GM23338 (cell line): ENCODE results near the gene CPSF4. TPM values are rescaled to one million over a fixed set of nuclear protein-coding genes. Genes with fewer than 3 reads are reported as not detected.

Source experiments
- ATAC-seq: fragments of 200-7000 bp; cut with Tn5 transposase; 3 replicates; pipeline ENCODE4 v1.9.1; 2020
- DNase-seq: peaks from one replicate; pipeline ENCODE4 v3.0.0-alpha.2; 2015; ENCODE audit warnings: low spot score
- H2AFZ ChIP-seq: fragments of 200-600 bp; sonication (generic); 2 replicates; pipeline ENCODE4 v1.8.0; 2016; ENCODE audit warnings: antibody characterized with exemption, mild to moderate bottlenecking, moderate library complexity
- H3F3A ChIP-seq: fragments of 200-600 bp; sonication (generic); replicated peaks from 2 replicates; pipeline ENCODE4 v1.8.0; 2017; ENCODE audit warnings: antibody characterized with exemption, mixed run types, low read depth
- H3K27ac ChIP-seq: fragments of 200-600 bp; sonication (generic); 2 replicates; pipeline ENCODE4 v1.6.1; 2016; ENCODE audit warnings: low read depth
- H3K27me3 ChIP-seq: fragments of 200-600 bp; sonication (generic); 2 replicates; pipeline ENCODE4 v1.8.0; 2016; ENCODE audit warnings: mild to moderate bottlenecking, mixed run types, moderate library complexity; ENCODE audit not compliant: insufficient read depth
- H3K36me3 ChIP-seq: fragments of 200-600 bp; sonication (generic); 2 replicates; pipeline ENCODE4 v1.8.0; 2016; ENCODE audit warnings: mild to moderate bottlenecking; ENCODE audit not compliant: insufficient read depth
- H3K4me1 ChIP-seq: fragments of 200-600 bp; sonication (generic); 2 replicates; pipeline ENCODE4 v1.8.0; 2016; ENCODE audit warnings: mild to moderate bottlenecking, moderate library complexity; ENCODE audit not compliant: insufficient read depth
- H3K4me2 ChIP-seq: fragments of 200-600 bp; sonication (generic); 2 replicates; pipeline ENCODE4 v1.7.1; 2017; ENCODE audit warnings: mixed run types
- H3K4me3 ChIP-seq: fragments of 200-600 bp; sonication (generic); 2 replicates; pipeline ENCODE4 v1.6.1; 2016; ENCODE audit warnings: mixed run types
- H3K79me2 ChIP-seq: fragments of 200-600 bp; sonication (generic); replicated peaks from 2 replicates; pipeline ENCODE4 v1.8.0; 2017; ENCODE audit warnings: mild to moderate bottlenecking; ENCODE audit not compliant: insufficient read depth
- H3K9me2 ChIP-seq: fragments of 200-600 bp; sonication (generic); 2 replicates; pipeline ENCODE4 v1.8.0; 2017; ENCODE audit not compliant: insufficient read depth
- H4K20me1 ChIP-seq: fragments of 200-600 bp; sonication (generic); replicated peaks from 2 replicates; pipeline ENCODE4 v1.8.0; 2017; ENCODE audit warnings: mild to moderate bottlenecking; ENCODE audit not compliant: insufficient read depth
- H3K27ac Mint-ChIP-seq: 2 replicates; pipeline ENCODE4 v1.8.0; 2020; ENCODE audit warnings: inconsistent platforms, mild to moderate bottlenecking, moderate library complexity, mixed read lengths
- H3K27me3 Mint-ChIP-seq: 3 replicates; pipeline ENCODE4 v1.8.0; 2022; ENCODE audit warnings: low read depth, mild to moderate bottlenecking, moderate library complexity, mixed read lengths, inconsistent platforms; ENCODE audit not compliant: insufficient read depth, poor library complexity
- H3K36me3 Mint-ChIP-seq: 3 replicates; pipeline ENCODE4 v1.8.0; 2021; ENCODE audit warnings: low read depth, mild to moderate bottlenecking, inconsistent platforms, moderate library complexity, mixed read lengths
- H3K4me1 Mint-ChIP-seq: 3 replicates; pipeline ENCODE4 v1.8.0; 2020; ENCODE audit warnings: mild to moderate bottlenecking, inconsistent platforms, mixed read lengths
- H3K4me3 Mint-ChIP-seq: 3 replicates; pipeline ENCODE4 v1.8.0; 2021; ENCODE audit warnings: moderate library complexity, mild to moderate bottlenecking, inconsistent platforms, mixed read lengths
- H3K9me3 Mint-ChIP-seq: 3 replicates; pipeline ENCODE4 v1.8.0; 2020; ENCODE audit warnings: moderate library complexity, mild to moderate bottlenecking, inconsistent platforms, mixed read lengths
- CREB1 ChIP-seq: fragments of 250-450 bp; sonication (Bioruptor Pico); IDR thresholded peaks from 2 replicates; pipeline ENCODE4 v1.5.0; 2020; ENCODE audit warnings: low read depth, mild to moderate bottlenecking, moderate library complexity
- CTCF ChIP-seq, 2 experiments: fragments of 200-600 bp in 1 of 2; sonication (generic) in 1 of 2; conservative IDR thresholded peaks; 2 replicates each; pipeline versions ENCODE4 v1.5.1 to v1.6.1; 2016 to 2017; ENCODE audit warnings: antibody characterized with exemption in 2 of 2, low read depth in 2 of 2, mild to moderate bottlenecking in 2 of 2, moderate library complexity in 1 of 2
- ETS1 ChIP-seq: IDR thresholded peaks from 2 replicates; pipeline ENCODE4 v1.6.1; 2016; ENCODE audit warnings: antibody characterized with exemption
- EZH2 ChIP-seq: fragments of 200-600 bp; sonication (generic); IDR thresholded peaks from one replicate; pipeline ENCODE4 v1.8.0; 2017; ENCODE audit warnings: antibody characterized with exemption, mild to moderate bottlenecking, low read depth; ENCODE audit not compliant: unreplicated experiment
- EZH2phosphoT487 ChIP-seq: fragments of 200-600 bp; sonication (generic); IDR thresholded peaks from one replicate; pipeline ENCODE4 v1.8.1; 2018; ENCODE audit warnings: antibody characterized with exemption; ENCODE audit not compliant: unreplicated experiment
- JUNB ChIP-seq: IDR thresholded peaks from one replicate; pipeline ENCODE4 v1.6.1; 2016; ENCODE audit warnings: antibody characterized with exemption; ENCODE audit not compliant: unreplicated experiment
- NANOG ChIP-seq: IDR thresholded peaks from 2 replicates; pipeline ENCODE4 v1.6.1; 2016; ENCODE audit warnings: antibody characterized with exemption, borderline replicate concordance
- POLR2AphosphoS5 ChIP-seq: IDR thresholded peaks from 2 replicates; pipeline ENCODE4 v1.6.1; 2016; ENCODE audit warnings: antibody characterized with exemption, low read depth
- REST ChIP-seq: IDR thresholded peaks from one replicate; pipeline ENCODE4 v1.6.1; 2018; ENCODE audit warnings: antibody characterized with exemption; ENCODE audit not compliant: unreplicated experiment
- STAT1 ChIP-seq: IDR thresholded peaks from one replicate; pipeline ENCODE4 v1.6.1; 2016; ENCODE audit warnings: antibody characterized with exemption; ENCODE audit not compliant: unreplicated experiment
- ZNF114 ChIP-seq: fragments of 250-450 bp; sonication (Bioruptor Pico); IDR thresholded peaks from 2 replicates; pipeline ENCODE4 v1.5.0; 2020; ENCODE audit warnings: mild to moderate bottlenecking, moderate library complexity
- ZNF331 ChIP-seq: fragments of 250-450 bp; sonication (Bioruptor Pico); IDR thresholded peaks from 2 replicates; pipeline ENCODE4 v1.5.0; 2020; ENCODE audit warnings: low read depth, mild to moderate bottlenecking, moderate library complexity
- ZNF462 ChIP-seq: fragments of 250-450 bp; sonication (Bioruptor Pico); IDR thresholded peaks from 2 replicates; pipeline ENCODE4 v1.5.0; 2020; ENCODE audit warnings: mild to moderate bottlenecking, moderate library complexity
- polyA plus RNA-seq: library from polyadenylated mRNA; unstranded; fragments of >200 nt; fragmentation: Nextera tagmentation; extraction: Ambion mirVana; gene quantifications from 2 replicates; pipeline ENCODE4 v1.2.1, GENCODE V29; 2016
- total RNA-seq: library from RNA; depleted of rRNA; stranded (reverse); fragments of >200 nt; shearing (Covaris generic); gene quantifications from 2 replicates; pipeline ENCODE4 v1.2.3, GENCODE V29; 2014

Gene CPSF4
- total and polyA plus RNA-seq, 2 experiments from 2014 or later, result 34.3 to 93.2 TPM

- H3K79me2 ChIP-seq, result peaks cover 57% of the 10 kb centered on the region
Observed at GRCh38 chr7:99478464-99479440, 40.0 kb downstream of the CPSF4 start.

More at GRCh38 chr7:99478464-99479440, 40.0 kb downstream of the CPSF4 start:
- no peak overlapping the region for H3K4me3 ChIP-seq
- H3F3A ChIP-seq, result peaks cover 16% of the 10 kb centered on the region; the same call in 1 of the 2 replicates
- H2AFZ ChIP-seq, result no peak overlapping the region
- H3K4me3 Mint-ChIP-seq, result no peak overlapping the region
- H4K20me1 ChIP-seq, result peaks cover 25% of the 10 kb centered on the region
- ATAC-seq, result no peak
- peaks cover 5% of the 10 kb centered on the region for H3K27me3 Mint-ChIP-seq
- no peak overlapping the region for H3K4me2 ChIP-seq
- no peaks in the 10 kb centered on the region for H3K9me2 ChIP-seq
- H3K4me1 Mint-ChIP-seq, result 0 out of 3 replicates have a peak, but pooled peaks cover 2% of the 10 kb centered on the region
- no peak overlapping the region for H3K27ac ChIP-seq
- peaks cover 9% of the 10 kb centered on the region; the same call in 1 of the 2 replicates for H3K36me3 ChIP-seq
- no peak for TF ChIP-seq STAT1
- TF ChIP-seq EZH2, result no peak
- TF ChIP-seq JUNB, result no peak
- no peak for TF ChIP-seq REST
- TF ChIP-seq POLR2AphosphoS5, result no peak
- TF ChIP-seq NANOG, result no peak
- no peak for TF ChIP-seq EZH2phosphoT487
- no peak for TF ChIP-seq ZNF462 (CRISPR knock-in tag)
- TF ChIP-seq CTCF (conservative IDR thresholded peaks at IDR 0.05; ENCODE audit: low read depth in 2 of 2), result no peak
- no peak for TF ChIP-seq CREB1 (CRISPR knock-in tag)
- no peak for TF ChIP-seq ZNF331 (CRISPR knock-in tag)
- no peak for TF ChIP-seq ETS1
- no peak for TF ChIP-seq ZNF114
- no peak for DNase-seq
- H3K9me3 Mint-ChIP-seq, result no peaks in the 10 kb centered on the region
- peaks cover 2% of the 10 kb centered on the region; the same call in 1 of the 2 replicates for H3K4me1 ChIP-seq
- H3K27ac Mint-ChIP-seq, result no peak overlapping the region
- H3K27me3 ChIP-seq, result no peaks in the 10 kb centered on the region
- peaks cover 39% of the 10 kb centered on the region for H3K36me3 Mint-ChIP-seq
